T follicular helper cell (primary cell): ENCODE data around the gene SPATA31C2.
"Not testable (repeated sequence)": the region's sequence is repeated elsewhere in the genome, so short reads cannot be mapped to it uniquely, and the experiment has no call there.

ENCODE experiments used
- DNase-seq: peaks from one replicate; pipeline ENCODE4 v3.0.0-alpha.2; 2020; ENCODE audit warnings: low read depth

Gene SPATA31C2

DNA sequence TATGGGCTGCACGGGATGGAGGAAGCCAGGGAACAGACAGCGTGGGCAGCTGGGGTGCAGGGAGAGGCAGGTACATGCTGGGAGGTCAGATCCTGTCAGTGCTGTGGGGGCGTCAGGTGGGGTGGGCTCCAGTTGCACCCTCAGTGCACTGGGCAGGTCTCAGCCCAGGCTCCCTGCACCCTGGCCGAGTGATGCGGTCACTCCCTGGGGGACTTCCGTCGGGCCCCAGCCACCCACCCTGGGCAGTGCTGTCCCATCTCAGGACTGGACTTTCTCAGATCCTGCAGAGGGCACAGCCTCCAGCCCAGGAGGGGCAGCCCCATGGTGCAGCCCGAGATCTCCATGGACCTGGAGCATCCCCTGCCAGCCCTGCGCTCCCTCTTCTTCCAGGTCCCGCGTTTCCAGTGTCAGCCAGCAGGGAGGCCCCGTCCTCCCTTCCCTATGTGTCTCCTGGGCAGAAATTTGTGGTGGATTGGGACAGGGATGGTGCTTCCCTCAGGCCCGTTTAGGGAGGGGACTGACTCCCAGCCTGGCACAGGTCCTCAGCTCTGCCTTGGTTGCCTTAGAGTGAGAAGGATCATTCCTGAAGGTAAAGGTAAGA is 10.5 kb downstream of the SPATA31C2 start:
- DNase-seq: not testable (repeated sequence)

DNA sequence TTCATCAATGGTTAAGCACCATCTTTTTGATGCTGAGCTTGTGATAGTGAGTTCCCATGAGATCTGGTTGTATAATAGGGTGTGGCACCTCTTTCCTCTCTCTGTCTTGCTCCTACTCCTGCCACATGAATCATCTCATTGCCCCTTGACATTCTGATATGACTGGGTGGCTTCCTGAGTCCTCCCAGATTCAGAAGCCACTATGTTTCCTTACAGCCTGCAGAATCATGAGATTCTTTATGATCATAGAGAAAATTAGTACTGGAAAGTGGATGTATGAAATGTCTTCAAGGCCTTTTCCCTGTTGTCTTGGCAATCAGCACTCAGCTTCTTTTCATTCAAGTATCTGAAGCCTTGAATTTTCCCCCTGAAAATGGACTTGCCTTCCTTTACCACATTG is 14.9 kb downstream of the SPATA31C2 start:
- DNase-seq: not testable (repeated sequence)

DNA sequence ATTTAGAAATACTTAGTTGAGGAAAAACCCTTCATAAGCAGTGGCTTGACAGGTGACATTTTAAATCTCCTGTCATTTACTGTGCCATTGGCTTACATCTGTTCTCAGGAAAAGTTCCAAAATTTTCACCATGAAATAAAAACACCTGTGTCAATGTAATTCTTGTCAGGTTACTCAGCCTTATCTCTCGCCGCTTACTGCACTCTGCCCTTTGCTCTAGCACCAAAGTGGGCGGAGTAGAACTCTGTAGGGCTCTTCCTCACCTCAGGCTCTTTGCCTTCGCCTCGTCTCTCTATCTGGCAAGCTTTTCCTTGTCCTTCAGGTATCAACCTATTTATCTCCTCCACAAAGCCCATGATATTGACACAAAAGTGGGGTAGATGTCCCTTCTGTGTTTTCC is 20.2 kb downstream of the SPATA31C2 start:
- not testable (repeated sequence) for DNase-seq

DNA sequence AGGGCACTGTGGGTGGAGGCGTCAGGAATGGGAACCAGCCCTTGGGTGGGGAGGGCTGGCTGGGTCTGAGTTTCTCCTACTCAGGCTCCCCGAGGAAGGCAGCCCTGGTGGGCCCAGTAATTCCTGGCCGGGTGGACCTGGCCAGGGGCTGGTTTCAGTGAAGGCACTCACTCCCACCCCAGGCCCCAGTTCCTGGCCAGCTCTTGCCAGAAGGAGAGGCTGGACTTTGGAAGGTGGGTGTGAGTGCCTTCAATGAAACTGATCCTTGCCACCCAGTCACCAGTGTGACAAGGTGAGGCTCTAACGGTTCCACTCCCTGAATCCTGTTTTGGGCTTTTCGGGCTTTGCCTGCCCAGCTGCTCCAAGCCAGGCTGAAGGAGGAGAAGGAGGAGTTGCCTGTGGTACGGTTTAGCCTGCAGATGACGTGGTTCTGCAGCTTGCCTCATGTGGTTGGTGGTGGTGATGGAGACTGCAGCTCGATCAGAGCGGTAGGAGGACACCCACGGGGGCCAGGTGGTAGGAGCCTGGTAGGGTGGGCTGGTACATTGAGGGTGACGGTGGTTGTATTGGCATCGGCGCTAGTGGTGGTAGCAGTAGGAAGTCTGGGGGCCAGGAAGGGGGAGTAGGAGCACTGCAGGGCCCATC is 23.2 kb downstream of the SPATA31C2 start:
- DNase-seq: not testable (repeated sequence)

DNA sequence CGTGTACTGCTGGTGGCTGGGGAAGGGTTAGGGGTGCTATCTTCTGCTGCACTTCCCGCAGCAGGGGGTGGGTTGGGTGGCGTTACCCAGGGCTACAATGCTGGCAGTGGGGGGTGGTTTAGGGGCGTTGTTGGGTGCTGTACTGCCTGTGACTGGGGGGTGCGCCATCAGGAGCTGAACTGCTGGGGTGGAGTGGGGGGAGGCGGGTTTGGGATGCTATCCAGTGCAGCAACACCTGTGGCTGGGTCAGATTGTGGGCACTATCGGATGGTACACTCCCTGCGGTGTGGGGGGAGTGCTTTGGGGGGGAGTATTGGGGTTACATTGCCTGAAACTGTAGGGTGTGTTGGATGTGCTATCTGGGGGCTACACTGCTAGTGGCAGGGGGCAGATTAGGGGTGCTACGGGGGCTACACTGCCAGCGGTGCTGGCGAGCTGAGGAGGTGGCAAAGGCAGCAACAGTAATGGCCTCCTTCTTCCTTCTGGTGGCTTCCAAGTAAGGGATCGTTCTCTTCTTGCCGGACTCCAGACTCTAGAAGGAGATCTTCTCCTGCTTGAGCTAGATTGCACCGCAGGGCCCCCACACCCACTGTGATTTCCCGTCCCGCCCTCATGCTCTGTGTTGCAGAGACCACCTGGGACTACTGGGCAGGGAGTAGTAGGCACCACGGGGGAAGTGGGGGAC is 23.9 kb downstream of the SPATA31C2 start:
- not testable (repeated sequence) for DNase-seq

DNA sequence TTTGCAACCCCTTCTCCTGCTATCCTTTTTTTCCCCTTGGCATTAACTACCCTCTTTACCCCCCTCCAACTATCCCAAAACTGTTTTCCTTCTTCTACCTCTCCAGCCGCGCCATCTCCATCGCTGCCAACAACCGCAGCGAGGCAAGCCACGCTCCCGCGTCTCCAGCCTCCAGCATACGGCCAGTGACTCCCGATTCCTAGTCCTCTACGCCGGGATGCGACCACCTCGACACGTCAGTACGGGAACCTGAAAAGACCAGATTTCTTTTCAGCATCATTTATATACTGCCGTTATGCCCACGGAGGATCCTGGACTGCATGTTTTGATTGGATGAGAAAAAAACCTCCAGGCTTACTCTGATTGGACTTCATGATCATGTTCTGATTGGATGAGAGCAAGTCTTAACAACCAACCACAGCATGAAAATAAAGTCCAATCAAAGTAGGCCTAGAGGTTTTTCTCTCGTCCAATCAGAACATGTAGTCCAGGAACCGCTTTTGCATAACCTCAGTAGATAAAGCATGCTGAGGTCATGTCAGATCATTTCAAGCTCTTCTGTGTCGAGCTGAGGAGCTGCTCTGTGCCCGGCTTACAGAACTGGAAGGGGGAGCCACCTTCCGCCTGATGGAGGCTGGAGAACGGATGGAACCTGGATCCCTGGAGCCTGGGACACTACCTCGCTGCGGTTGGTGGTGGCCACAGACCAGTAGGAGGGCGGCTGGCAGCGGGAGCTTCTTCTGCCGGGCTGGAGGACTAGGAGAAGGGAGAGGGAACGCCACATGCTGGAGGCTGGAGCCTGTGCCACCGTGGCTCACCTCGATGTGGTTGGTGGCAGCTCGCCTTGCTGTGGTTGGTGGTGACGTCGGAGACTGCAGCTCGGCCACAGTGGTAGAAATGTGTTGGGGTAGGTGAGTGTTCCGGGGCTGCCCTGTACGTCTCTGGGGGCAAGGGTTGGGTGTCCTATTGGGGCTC is 24.8 kb downstream of the SPATA31C2 start:
- DNase-seq: not testable (repeated sequence)

DNA sequence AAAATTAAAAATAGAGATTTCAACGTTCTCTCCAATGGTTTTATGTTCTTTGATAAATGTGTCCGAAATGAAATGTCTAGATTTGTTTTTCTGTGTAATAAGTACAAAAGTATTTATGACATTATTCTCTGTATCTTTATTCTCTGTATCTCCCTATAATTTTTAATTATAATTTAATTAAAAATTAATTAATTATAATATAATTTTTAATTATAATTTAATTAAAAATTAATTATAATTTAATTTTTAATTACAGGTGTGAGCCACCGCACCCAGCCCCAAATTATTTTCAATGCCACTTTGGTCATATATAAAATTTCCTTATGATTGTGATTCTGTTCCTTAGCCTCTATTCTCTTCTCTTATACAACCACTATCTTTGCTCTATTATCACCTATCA is 28.2 kb downstream of the SPATA31C2 start:
- no peak for DNase-seq

DNA sequence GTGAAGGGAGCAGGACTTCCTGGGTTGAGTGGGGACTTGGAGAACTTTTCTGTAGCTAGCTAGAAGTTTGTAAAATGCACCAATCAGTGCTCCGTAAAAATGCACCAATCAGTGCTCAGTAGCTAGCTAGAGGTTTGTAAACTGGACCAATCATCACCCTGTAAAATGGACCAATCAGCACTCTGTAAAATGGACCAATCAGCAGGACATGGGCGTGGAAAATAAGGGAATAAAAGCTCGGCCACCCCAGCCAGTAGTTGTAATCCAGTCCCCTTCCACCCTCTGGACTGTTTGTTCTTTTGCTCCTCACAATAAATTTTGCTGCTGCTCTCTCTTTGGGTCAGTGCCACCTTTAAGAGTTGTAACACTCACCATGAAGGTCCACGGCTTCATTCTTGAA is 29.5 kb downstream of the SPATA31C2 start:
- no peak for DNase-seq

DNA sequence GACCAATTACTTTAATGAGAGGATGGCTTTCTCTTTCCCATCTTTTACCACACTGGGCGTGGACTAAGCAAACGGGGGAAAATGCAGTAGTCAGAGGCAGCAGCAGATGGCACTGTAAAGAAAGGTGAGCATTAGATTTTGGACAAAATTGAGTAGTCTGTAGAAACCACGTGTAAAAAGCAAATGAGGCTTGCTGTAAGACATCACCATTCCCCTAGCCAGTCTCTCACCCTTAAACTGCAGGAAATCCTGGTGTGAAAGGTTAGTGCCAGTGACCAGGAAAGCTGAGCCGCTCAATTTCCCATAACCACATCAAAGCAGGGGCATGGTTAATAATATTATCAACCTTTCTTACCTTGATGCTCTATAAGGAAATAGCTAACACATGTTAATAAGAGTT is 31.8 kb downstream of the SPATA31C2 start:
- no peak for DNase-seq

DNA sequence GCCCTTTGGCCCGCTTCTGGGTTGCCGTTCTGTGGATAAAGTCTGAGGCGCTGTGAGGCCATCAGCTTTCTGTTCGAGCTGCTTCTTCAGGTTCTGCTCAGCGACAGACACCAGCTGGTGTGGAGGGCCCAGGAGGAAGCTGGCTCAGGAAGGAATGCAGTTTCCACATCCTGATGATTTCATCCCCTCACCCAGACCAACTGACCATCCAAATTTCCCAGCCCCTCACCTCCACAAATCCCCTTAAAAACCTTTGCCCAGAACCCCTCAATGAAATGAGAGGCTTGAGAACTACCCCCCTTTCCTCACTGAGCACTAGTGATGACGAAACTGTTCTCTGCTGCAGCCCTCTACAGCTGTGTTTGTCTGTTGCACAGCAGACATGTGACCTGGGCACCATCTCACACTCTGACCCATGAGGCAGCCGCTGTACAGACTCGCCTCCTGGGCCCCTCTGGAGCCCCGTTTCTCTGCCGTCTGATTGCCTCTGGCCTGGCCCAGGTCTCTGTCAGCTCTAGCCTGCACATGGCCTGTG is 45.4 kb downstream of the SPATA31C2 start:
- DNase-seq: no peak

DNA sequence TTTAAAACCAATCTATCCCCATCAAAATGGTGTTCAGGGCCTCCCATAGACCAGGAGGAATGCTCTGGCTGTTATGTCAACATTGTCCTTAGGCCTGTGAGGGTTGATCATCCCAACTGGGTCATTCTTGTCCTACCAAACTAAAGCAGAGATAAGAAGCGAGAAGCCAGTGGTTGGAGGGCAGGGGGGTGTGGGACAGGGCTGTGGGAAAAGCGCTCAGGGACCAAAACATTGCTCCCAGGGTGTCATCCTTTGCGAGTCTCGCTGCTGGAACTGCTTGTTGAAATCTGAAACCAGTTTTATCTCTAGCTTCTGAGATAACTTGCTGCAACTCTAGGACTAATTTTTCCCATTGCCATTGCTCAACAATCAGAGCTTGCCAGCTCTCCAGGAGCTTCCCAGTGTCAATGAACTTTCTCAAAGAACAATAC is 48.1 kb downstream of the SPATA31C2 start:
- no peak for DNase-seq

DNA sequence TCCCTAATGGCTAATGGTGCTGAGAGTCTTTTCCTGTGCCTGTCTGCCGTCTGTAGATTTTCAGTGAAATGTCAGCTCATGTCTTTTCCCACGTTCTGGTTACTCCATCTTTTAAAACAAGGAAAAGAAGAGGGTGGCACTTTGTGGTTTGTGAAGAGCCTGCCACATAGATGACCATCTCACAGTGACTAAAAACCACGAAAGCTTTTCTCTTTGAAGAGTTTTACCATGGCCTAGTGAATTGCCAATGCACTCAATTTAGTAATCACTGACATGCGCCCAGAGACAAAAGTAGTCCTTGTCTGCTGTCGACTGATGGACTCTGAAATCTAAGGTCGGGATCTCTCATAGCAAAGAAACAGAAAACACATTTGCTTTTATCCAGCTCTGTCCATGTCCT is 50.4 kb downstream of the SPATA31C2 start:
- no peak for DNase-seq

DNA sequence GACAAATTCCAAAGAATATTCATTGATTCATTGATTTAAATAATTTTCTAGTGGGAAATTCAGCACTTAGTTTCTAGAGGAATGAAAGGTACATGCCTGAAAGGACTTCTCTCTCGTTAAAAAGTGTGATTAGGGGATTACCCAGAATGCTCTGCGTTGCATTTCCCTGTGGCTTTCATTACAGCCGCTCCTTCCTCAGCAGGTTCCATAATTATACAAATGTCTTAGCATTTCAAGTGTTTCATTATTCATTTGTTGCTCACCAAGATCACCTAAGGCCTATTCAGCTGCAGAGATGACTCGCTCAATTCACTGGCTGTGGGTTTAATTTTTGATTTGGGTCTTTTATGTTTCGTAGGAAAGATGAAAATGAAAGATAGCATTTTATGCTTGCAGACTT is 52.8 kb downstream of the SPATA31C2 start:
- no peak for DNase-seq

DNA sequence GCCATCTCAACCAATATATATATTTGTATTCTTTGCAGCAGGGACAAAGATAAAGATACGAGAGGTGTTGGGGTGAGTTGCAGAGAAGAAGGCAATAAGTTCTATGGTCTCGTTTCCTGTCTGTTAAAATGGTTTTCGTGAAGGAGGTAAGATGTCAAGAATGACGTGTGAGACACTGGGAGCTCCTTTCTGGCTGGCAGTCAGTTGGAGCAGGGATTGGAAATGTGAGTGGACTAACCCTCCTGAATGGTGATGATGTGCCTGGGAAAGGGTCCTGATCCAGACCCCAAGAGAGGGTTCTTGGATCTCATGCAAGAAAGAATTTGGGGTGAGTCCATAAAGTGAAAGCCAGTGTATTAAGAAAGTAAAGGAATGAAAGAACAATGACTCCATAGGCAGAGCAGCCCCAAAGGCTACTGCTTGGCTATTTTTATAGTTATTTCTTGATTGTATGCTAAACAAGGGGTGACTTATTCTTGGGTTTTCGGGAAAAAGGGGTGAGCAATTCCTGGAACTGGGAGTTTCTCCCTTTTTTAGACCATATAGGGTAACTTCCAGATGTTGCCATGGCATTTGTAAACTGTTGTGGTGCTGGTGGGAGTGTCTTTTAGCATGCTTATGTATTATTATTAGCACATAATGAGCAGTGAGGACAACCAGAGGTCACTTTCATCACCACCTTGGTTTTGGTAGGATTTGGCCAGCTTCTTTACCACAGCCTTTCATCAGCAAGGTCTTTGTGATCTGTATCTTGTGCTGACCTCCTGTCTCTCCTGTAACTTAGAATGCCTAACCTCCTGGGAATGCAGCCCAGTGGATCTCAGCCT is 53.7 kb downstream of the SPATA31C2 start:
- no peak for DNase-seq
